RCC 7860 (cell line): ENCODE results near the gene MLN.

Experiments
- DNase-seq: peaks from one replicate; pipeline ENCODE4 v3.0.0-alpha.2; 2015; ENCODE audit warnings: low spot score
- FAIRE-seq: peaks from 2 replicates; lab custom pipeline; 2012; peaks lifted over from hg19 to GRCh38; lab: Jason Lieb, UNC

MLN gene

GRCh38 chr6:33790379-33790778 is 13.4 kb downstream of the MLN start:
- no peak for FAIRE-seq
- DNase-seq: no peak

DNA sequence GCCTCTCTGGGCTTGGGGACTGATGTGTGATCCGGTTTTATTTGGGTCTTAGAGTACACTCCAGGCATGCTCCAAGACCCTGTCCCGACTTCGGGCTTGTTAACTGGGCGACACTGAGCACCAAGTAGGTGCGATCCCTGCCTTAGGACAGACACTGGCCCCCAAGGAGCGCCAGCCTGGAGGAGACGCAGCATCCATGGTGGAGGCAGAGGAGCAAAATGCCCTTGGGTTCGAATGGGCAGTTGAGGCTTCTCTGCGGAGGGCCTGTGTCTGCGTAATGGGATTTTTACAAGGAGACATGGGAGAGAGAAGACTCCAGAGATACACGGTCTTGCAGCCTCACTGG is 14.3 kb downstream of the MLN start:
- no peak for FAIRE-seq
- no peak for DNase-seq

DNA sequence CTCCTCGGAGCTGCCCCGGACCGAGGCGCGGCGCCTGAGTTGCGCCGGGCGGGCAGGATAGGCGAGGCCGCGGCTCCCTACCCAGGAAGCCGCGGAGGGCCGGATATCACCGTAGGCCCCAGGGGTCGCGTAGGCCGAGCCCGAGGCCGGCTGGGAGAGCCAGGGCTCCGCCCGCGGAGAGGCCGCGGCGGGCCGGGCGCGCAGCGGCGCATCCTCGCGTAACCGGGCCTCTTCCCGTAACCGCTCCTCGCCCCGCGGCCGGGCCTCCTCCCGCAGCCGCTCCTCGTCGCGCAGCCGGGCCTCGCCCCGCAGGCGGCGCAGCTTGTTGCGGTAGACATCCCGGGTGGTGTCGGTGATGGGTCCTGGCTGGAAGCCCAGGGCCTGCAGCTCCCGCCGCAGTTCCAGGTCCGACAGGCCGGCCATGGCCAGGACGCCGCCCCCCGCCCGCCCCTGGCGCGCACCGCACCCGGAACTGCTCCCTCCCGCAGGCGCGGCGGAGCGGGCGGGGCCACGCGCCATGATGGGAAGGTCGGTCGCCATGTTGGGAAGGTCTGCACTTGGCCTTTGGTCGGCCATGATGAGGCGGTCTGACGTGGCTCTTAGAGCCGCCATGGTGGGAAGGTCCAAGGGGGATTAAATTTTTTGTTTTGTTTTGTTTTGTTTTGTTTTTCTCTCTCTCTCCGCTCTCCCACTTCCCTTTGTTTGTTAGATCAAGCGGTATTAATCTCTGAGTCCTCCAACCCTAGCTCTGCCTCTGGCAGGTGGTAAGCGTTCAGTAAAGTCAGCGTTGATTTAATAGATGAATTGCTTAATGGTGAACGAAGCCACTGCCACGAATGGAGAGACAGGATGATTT is 14.9 kb downstream of the MLN start, which contains the start of gene LEMD2:
TSS of gene LEMD2 (minus strand) at position 437 of the 856 bp plus-strand sequence. CDS start at position 423, 14 bp downstream.
- FAIRE-seq: no peak
- DNase-seq: peak; percentile 71

DNA sequence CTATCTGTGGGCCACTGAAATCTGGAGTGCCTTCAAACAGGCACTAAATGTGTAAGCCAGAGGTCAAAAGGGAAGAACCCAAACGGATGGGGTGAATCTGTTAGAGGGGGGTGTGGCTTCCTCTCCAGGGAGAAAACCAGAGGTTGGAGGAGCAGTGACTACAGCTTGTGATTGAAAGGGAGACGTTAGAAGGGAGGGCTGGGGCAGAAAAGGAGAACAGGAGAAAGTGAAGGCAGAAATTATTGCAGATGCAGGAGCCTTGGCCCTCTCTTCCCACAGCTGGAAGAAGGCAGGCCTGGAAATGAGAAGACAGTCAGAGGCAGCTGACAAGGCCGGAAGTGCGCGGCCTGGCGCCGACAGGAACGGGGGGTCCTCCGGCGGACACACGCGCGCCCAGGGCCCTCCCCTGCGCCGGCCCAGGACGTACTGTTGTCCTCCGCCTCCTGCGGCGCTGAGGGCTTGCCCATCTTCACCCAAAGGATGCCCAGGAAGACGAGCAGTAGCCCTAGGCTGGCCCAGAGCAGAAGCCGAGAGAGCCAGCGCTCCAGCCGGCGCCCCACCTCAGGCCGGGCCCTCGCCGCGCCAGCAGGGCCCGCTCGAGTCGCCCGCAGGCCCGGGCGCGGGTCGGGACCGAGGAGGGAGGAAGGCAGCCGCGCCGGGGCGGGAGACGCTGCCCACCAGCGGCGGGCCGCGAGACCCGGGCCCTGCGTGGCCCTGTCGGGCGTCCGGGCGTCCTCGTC is 15.7 kb downstream of the MLN start:
- peak; percentile 51 for DNase-seq
- no peak for FAIRE-seq

DNA sequence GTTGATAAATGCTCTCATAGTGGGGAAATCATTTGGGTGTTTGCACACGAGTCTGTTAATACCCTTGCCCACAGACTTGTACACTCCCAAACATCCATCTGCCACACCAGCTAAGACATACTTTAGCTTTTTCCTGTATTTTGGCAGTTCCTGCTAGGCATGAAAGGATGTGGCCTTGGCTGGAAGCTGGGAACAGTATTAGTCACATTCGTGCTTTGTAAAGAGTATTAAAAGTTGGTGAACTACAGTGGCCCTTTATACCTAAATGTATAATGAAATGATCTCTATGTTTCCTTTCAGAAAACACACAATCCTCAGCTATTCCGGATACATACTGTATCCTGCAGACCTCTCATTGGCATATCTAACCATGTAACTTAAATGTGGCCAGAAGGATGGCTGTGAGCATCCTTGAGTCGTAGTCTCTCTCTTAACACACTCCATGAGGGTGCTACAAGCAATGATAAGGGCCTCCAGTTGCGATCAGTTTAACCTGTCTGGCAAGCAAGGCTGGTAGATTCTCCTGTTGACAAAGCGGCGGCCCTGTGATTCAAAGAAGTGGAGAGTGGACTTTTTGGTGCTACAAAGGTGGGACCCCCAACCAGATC is 16.4 kb downstream of the MLN start:
- DNase-seq (no peak), FAIRE-seq (no peak)

DNA sequence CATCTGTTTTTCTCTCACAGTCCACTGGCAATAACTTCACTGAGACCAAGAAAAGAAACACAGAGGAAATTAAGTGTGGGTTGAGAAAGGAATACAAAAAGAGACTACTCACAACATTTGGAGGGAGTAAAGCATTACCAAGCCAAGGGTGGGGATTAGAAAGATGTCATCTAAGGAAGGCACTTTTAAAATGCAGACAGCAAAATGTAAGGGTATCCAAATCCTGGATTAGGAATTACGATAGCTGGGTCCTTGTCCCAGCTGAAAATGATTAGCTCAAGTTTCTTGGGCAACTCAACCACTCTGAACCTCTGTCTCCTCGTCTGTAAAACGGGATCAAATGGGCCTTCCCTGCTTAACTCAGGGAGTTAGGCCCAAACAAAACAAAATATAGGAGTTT is 17.1 kb downstream of the MLN start:
- no peak for DNase-seq
- no peak for FAIRE-seq

- FAIRE-seq: no peak
- no peak for DNase-seq
Measured at GRCh38 chr6:33785778-33786177, 18.0 kb downstream of the MLN start.

GRCh38 chr6:33784787-33785186 is 19.0 kb downstream of the MLN start:
- DNase-seq (no peak), FAIRE-seq (no peak)

- no peak for DNase-seq
- no peak for FAIRE-seq
Measured at GRCh38 chr6:33783781-33784520, 19.9 kb downstream of the MLN start.

DNA sequence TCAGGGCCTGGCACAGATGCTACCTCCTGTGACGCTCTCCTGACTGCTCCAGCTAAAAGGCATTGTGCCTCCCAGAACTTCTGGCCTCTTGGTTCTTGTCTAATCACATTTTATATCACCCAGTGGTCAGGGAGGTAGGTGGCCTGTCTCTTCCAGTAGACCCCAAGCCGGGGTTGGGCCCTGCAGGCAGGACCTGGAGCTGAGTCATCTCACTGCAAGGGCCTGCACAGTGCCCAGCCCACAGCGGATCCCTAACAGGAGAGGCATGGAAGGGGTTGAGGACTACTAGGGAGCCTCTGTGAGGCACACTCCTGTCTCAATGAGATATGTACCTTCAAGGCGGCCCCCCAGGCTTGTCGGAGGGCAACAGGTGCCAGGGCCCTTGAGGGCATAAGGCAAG is 21.2 kb downstream of the MLN start:
- no peak for FAIRE-seq

GRCh38 chr6:33781131-33781975 is 22.4 kb downstream of the MLN start:
- peak; percentile 62 for FAIRE-seq

More for the DNA sequence above, 21.2 kb downstream of the MLN start:
- no peak for DNase-seq

DNA sequence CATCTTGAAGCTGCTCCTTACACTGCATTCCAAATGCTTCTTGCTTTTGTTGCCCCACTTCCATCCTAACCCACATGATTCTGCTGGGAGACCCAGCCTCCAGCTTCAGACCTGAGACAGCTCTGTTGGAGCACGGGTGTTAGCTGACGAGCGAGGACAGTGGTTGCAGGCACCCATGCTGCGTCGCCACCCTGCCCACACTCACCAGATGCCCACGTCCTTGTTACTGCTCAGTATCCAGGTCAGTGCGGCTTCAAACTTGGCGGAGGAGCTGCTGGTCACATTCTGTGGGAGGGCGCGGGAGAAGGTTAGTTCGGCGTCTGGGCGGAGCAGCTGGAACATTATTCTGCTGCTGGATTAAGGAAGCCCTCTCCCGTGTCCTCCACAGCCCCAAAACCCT is 23.9 kb downstream of the MLN start:
- DNase-seq (no peak), FAIRE-seq (no peak)

More at GRCh38 chr6:33781131-33781975, 22.4 kb downstream of the MLN start:
- DNase-seq: peak; percentile 80

DNA sequence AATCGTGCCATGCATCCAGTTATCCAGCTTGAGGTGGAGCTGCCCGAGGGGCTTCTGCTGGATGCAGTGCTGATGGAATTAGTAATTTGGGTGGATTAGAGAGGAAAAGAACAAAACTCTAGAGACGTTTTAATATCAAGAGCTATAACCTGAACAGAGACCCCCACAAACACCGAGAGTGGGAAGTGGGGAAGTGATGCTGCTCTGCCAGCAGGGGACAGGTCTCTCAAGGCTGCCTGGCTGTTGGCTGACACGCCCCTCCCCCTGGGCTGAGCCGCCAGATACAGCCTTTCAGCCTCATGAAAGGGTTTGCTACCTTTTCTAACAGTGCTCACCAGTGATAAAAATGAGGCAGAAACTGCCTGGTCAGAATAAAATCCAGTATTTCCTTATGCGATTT is 24.5 kb downstream of the MLN start:
- DNase-seq: no peak
- FAIRE-seq: no peak

GRCh38 chr6:33778444-33779121 is 25.2 kb downstream of the MLN start:
- DNase-seq: no peak
- no peak for FAIRE-seq

DNA sequence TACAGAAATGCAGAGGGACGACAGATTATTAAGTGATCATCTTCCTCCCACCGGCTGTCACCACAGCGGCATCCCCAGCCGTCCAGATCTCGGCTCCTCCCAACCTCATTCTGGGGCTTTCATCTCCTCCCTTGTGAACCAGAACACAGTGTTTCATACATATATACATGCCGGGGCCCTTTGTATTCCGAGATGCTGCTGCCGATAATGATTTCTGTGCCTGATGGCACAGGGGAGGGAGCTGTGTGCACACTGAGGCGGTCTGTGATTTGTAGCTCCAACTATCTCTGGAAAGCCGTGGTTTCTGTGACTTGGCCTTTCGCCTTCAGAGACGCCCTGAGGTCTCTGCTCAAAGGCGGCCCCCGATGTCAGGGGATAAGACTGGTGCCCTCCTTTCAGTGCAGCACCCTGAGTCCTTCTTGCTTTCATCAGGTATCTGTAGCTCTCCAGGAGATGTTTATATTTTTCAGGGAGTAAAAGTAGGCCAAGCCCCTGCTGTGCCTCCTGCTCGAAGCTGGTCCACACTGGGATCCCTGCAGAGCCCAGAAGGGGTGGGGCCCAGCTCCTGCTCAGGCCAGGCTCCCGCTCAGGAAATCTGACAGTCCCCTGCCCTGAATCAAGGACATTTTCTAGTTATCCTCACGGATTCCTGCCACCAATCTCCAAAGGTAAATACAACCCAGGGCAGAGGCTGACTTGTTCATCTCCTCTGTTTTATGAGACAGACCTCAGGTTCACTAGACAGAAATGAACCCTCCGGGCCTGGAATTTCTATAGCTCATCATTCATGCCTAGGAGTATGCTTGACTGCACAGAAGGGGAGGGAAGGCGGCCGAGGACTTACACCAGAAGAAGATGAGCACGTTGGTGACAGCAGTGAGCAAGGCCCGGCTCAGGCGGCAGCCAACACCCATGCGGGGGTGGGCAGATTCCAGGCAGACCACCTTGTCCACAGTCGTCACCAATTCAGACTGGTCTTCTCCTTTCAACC is 26.1 kb downstream of the MLN start:
- no peak for DNase-seq
- FAIRE-seq: no peak

DNA sequence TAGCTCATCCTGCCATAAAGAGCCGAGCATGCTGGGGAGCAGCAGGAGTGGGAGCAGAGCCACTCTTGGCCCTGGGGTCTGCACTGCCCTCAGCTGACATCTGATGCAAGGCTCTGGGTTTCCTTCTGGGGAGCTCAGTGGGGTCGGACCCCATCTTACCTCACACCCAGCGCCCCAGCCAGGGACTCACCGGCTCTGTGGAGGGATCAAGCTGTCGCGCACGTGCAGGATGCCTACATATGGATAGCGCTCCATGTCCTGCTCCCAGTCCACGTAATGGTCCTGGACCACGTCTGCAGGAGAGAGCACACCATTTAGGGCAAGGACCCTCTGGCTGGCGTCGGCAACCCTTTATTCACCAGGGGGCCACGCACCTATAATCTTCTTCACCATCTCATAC is 27.0 kb downstream of the MLN start:
- no peak for DNase-seq
- FAIRE-seq: no peak

DNA sequence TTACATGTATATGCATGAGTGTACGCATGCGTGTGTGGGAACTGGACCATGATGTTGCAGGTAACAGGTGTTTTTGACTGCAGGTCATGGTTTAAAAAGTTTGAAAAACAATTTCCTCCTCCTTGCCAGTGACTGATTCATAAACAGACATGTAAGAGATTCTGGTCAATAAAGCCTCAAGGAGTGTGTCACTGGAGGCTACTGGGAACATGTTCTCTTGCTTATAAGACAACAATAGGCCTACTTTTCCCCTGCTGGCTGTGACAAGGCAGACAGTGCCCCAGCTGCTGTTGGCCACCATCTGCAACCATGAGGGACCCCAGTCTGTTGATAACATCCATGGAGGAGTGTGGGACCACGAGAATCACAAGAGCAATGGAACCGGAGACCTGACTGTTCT is 27.6 kb downstream of the MLN start:
- no peak for DNase-seq
- no peak for FAIRE-seq

- FAIRE-seq: no peak
Measured at GRCh38 chr6:33774774-33775173, 29.0 kb downstream of the MLN start.

More at GRCh38 chr6:33774774-33775173, 29.0 kb downstream of the MLN start:
- DNase-seq: no peak
